ENCODE measurements around the gene OBP2A.

OBP2A gene

GRCh38 chr9:135552698-135553171 lies 6.8 kb downstream of the OBP2A start:
- no peak for DNase-seq

GRCh38 chr9:135554718-135555117 lies 8.8 kb downstream of the OBP2A start:
- DNase-seq, result no peak

DNA sequence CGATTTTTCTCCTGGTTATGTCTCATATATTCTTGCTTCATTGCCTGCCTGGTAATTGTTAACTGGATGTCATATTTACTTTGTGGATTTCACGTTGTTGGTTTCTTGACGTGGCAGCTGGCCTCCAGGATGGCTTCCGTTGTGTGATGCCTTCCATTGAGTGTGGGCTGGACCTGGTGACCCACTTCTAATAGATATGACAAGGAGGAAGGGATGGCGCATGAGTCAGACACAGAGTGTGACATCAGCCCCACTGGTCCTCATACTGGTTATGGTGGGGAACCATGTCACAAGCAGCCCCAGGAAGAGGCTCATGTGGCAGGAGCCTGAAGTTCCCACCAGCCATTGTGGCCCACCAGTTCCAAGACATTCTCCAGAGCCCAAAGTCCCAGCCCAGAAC lies 9.3 kb downstream of the OBP2A start:
- no peak for DNase-seq

DNA sequence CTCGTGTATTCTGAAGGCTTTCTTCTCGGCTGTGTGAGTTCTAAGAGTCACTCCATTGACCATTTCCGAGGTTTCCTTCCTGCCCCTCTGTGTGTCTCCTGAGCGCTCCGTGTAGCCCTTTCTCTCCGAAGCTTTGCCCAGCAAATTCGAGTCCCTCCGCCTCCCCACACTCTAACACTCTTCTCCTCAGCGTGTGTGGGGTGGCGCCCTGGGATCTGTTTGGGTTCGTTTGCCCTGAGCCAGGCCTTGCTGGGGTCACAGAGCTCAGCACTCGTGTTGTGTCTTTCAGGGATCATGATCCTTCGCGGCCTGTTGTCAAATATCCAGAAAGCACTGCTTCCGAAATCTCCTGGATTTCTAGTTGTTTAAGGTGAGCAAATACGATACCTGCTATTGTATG lies 10.0 kb downstream of the OBP2A start:
- DNase-seq, result no peak

DNA sequence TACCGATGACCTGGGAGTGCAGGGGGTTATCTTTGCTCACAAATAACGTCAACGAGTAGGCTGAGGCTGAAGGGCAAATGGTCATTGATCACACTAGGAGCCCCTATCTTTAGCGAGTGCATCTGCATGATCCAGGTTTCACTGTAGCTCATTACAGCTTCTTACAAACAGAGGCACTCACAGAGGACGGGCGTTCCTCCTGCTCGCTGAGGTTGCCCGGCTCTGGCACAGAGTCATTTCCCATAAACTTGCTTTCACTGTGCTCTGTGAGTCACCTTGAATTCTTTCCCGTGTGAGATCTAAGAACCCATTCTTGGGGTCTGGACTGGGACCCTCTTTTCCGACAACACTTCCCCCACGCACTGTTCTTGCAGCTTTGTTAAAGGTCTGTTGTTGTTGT lies 13.7 kb downstream of the OBP2A start:
- no peak for DNase-seq

- DNase-seq, result no peak
These were observed 15.7 kb downstream of the OBP2A start, which contains the start of gene PAEP for GRCh38 chr9:135561391-135562234. PAEP (plus strand) TSS chr9:135561756.

- DNase-seq, result no peak
These were observed 16.4 kb downstream of the OBP2A start for GRCh38 chr9:135562235-135562745.

GRCh38 chr9:135563039-135563476 lies 17.1 kb downstream of the OBP2A start:
- DNase-seq, result no peak

DNA sequence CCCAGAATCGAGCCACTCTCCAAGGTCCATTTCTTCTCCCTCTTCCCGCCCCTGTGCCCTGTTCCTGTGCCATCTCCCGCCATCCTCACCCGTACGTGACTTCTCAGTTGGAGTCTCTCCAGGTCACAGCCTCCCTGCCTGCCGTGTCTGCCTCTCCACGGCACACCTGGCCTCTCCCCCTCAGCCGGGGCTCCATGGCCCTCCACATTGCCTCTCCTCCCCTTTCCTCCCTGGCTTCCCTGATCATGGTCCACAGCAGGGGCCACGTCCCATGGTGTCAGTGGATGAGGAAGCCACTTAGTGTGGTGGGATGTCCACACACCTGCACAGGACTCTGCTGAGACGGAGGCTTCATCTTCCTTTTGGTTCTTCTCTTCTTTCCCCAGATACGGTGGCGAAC lies 17.9 kb downstream of the OBP2A start:
- no peak for DNase-seq

GRCh38 chr9:135565141-135565628 lies 19.3 kb downstream of the OBP2A start:
- no peak for DNase-seq

DNA sequence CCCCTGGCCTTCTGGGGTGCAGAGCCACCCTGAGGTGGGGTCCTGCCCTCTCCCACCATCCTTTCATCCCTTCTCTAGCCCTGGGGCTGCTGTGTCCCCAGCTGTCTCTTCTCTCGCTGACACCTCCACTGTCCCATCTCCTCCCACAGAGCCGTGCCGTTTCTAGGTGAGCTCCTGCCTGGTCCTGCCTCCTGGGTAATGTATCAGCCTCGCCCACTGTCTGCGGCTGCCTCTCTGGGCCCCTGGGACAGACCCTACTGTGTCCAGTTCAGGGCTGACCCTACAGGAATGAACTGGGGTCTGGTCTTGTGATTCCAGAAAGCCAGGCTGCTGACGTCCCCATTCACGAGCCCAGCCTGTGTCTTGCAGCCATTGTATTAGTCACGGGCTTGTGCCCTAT lies 19.7 kb downstream of the OBP2A start:
- DNase-seq, result no peak

- no peak for DNase-seq
These were observed 20.6 kb downstream of the OBP2A start for GRCh38 chr9:135566552-135566951.

DNA sequence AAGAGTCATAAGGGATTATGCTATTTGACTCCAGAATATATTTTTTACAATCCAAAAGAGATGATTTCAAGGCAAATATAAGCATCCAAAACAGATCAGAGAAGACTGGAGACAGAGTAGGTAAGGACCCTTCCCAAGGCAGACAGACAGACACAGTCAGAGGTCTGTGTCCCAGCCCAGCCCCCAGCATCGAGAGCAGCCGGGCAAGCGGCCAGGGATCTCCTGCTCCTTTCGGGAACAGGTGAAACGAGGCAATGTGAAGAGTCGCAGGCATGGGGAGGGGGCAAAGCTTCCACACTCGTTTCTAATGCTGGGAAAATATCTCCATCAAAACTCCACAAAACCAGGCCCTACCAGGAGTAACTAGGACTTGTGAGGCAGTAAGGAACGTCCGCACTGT lies 21.4 kb downstream of the OBP2A start:
- no peak for DNase-seq

- no peak for DNase-seq
These were observed 22.1 kb downstream of the OBP2A start for GRCh38 chr9:135568026-135568425.

- no peak for DNase-seq
These were observed 24.5 kb downstream of the OBP2A start for GRCh38 chr9:135570456-135570855.

GRCh38 chr9:135572233-135572632 lies 26.3 kb downstream of the OBP2A start:
- no peak for DNase-seq

GRCh38 chr9:135573124-135573523 lies 27.2 kb downstream of the OBP2A start:
- DNase-seq, result no peak

DNA sequence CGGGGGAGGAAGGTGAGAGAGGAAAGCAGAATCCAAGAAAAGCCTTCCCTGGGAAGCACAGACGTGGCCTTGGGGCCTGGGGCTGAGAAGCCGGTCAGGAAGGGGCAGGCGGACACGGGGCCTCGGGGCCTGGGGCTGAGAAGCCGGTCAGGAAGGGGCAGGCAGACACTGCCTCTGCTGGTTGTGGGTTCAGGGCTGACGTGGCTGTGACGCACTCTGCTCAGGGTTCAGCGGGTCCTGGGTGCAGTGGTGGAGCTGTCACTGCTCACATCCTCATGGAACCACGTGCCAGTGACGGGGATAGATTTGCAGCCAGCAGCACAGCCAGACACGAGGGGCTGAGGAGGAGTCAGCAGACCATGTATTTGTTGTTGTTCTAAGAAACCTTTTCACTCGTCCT lies 28.4 kb downstream of the OBP2A start:
- no peak for DNase-seq

GRCh38 chr9:135574943-135575342 lies 29.0 kb downstream of the OBP2A start:
- no peak for DNase-seq

DNA sequence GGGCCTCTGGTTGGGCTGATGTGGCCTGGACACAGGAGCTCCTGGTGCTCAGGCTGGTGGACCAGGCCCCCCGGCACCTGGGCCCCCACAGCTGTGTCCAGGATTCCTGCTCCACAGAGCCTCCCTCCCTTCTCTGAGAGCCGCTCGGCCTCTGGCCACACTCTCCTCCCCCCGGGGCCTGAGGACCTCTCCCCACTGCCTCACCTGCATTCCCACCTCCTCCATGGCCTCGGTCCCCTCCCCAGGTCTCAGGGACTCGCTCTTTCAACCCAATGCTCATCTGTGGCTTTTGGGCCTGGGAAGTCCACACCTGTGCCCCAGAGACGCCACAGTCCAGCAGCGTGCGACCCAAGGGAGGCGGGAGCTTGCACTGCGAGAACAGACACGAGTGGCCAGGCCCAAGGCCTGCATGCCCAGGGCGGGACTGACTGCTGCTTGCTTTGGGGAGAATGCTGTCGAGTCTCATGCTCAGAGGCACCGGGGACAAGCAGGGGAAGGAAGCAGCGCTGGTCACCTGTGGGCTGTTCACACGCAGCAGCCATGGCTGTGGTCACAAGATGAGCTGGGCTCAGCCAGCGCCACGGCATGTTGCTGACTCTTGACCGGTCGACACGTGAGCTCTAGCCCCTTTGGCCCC lies 30.2 kb downstream of the OBP2A start:
- no peak for DNase-seq

DNA sequence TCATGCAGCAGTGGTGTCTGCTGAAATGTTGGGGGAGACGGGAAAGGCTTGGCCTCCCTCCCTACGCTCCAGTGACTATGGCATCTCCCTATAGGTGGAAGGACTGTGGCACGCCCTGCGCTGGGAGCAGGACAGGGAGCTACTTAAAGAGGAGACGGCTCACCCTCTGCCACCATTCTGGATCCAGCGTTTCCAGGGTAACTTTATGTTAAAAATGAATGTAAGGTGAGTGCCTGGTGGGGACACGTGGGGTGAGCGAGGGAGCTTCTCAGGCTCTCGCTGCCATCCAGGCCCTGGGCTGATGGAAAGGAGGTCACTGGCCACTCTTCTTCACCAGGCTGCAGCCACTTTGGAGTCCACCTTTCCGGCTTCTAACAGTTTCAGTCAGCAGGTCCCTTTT lies 31.3 kb downstream of the OBP2A start:
- DNase-seq, result no peak

DNA sequence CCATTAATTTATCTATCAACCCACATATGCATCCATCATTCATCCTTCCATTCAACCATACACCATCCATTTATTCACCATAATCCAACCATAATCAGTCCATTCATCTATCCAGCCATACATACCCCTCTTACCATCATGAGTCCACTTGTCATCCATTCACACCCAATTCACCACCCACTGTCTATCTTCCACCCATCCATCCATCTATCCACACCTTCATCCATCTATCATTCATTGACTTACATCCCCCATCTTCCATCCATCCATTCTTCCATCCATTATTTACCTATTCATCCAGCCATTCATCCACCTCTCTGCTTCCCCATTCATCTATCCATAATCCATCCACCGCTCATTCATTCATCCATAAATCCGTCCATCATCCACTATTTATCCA lies 33.4 kb downstream of the OBP2A start:
- no peak for DNase-seq

- no peak for DNase-seq
These were observed 34.1 kb downstream of the OBP2A start for GRCh38 chr9:135579889-135580660.

Measured in NCI-H146 (cell line).